DND-41 (cell line): Measurements from ENCODE around the gene UCK2.
"Not testable (repeated sequence)": the region's sequence is repeated elsewhere in the genome, so short reads cannot be mapped to it uniquely, and the experiment has no call there.

Experiments used
- ATAC-seq: fragments of 200-7000 bp; cut with Tn5 transposase; 3 replicates; pipeline ENCODE4 v1.9.1; 2021; ENCODE audit warnings: low read depth; ENCODE audit not compliant: insufficient read depth
- DNase-seq: peaks from one replicate; pipeline ENCODE4 v3.0.0-alpha.2; 2020
- H2AFZ ChIP-seq: 2 replicates; pipeline ENCODE4 v1.6.0; 2012; ENCODE audit warnings: low read depth, low read length
- H3K27ac ChIP-seq: 2 replicates; pipeline ENCODE4 v1.5.1; 2012; ENCODE audit warnings: low read length, inconsistent platforms
- H3K27me3 ChIP-seq: fragments of 200-600 bp; sonication (generic); 2 replicates; pipeline ENCODE4 v1.6.0; 2012; ENCODE audit warnings: low read length, mild to moderate bottlenecking, inconsistent platforms; ENCODE audit not compliant: insufficient read depth, poor library complexity
- H3K36me3 ChIP-seq: 2 replicates; pipeline ENCODE4 v1.5.1; 2012; ENCODE audit warnings: low read length, inconsistent platforms; ENCODE audit not compliant: insufficient read depth
- H3K4me1 ChIP-seq: 2 replicates; pipeline ENCODE4 v1.5.1; 2012; ENCODE audit warnings: mild to moderate bottlenecking, low read length; ENCODE audit not compliant: insufficient read depth
- H3K4me2 ChIP-seq: 2 replicates; pipeline ENCODE4 v1.6.0; 2012; ENCODE audit warnings: mild to moderate bottlenecking, moderate library complexity, low read length, inconsistent platforms; ENCODE audit not compliant: insufficient read depth
- H3K4me3 ChIP-seq, 2 experiments: fragments of 200-600 bp in 1 of 2; shearing (Covaris generic) in 1 of 2; 2 replicates each; pipeline ENCODE4 v1.5.1; 2012 to 2016; ENCODE audit warnings: inconsistent platforms in 2 of 2, low read length in 2 of 2, mild to moderate bottlenecking in 2 of 2, low read depth in 1 of 2, moderate library complexity in 1 of 2
- H3K79me2 ChIP-seq: 2 replicates; pipeline ENCODE4 v1.6.0; 2012; ENCODE audit warnings: low read length, inconsistent platforms; ENCODE audit not compliant: insufficient read depth
- H3K9ac ChIP-seq: 2 replicates; pipeline ENCODE4 v1.6.0; 2012; ENCODE audit warnings: low read depth, mild to moderate bottlenecking, inconsistent platforms, low read length, moderate library complexity
- H3K9me3 ChIP-seq: 2 replicates; pipeline ENCODE4 v1.5.1; 2012; ENCODE audit warnings: low read length, moderate library complexity, mild to moderate bottlenecking, inconsistent platforms; ENCODE audit not compliant: insufficient read depth, severe bottlenecking
- H4K20me1 ChIP-seq: 2 replicates; pipeline ENCODE4 v1.6.0; 2012; ENCODE audit warnings: low read length; ENCODE audit not compliant: insufficient read depth
- EZH2 ChIP-seq: IDR thresholded peaks from 3 replicates; pipeline ENCODE4 v1.6.1; 2012; ENCODE audit warnings: borderline replicate concordance, low read depth, mild to moderate bottlenecking, moderate library complexity, low read length, inconsistent platforms; ENCODE audit not compliant: severe bottlenecking
- TF ChIP-seq, protein P1 (sequence below): IDR thresholded peaks from 2 replicates; pipeline ENCODE4 v1.5.1; 2012; ENCODE audit warnings: borderline replicate concordance, low read length, moderate library complexity, mild to moderate bottlenecking; ENCODE audit not compliant: poor library complexity, severe bottlenecking; ENCODE audit errors: extremely low read depth

Gene UCK2

DNA sequence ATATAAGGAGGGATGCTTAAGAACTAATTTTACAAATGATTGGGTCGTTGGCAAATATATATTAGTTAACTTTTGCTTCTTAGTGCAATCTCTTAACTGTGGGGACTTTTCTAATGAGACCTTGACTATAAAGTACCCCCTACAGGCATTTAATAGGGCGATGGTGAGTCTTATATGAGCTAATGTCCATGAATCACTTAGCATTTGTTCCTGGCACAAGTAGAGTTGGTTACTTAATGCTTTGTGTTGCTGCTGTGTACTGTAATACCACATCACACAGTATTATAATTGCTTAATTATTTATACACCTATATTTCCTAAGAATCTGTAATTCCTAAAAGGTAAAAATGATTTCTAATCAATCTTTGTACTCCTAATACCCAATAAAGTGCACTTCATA, 33.5 kb upstream of the UCK2 start:
- Histone ChIP-seq H3K27ac (no peak overlapping the region), H3K4me1 (no peaks in the 10 kb centered on the region), H3K36me3 (no peaks in the 10 kb centered on the region), H3K9ac (no peak overlapping the region), H3K79me2 (no peaks in the 10 kb centered on the region), H2AFZ (no peak overlapping the region), H3K4me3 (no peak overlapping the region), H4K20me1 (no peaks in the 10 kb centered on the region), H3K9me3 (no peaks in the 10 kb centered on the region), H3K4me2 (no peak overlapping the region), H3K27me3 (no peaks in the 10 kb centered on the region)
- no peak for ATAC-seq
- DNase-seq = no peak
- TF ChIP-seq EZH2 = no peak
- TF ChIP-seq, protein P1, sequence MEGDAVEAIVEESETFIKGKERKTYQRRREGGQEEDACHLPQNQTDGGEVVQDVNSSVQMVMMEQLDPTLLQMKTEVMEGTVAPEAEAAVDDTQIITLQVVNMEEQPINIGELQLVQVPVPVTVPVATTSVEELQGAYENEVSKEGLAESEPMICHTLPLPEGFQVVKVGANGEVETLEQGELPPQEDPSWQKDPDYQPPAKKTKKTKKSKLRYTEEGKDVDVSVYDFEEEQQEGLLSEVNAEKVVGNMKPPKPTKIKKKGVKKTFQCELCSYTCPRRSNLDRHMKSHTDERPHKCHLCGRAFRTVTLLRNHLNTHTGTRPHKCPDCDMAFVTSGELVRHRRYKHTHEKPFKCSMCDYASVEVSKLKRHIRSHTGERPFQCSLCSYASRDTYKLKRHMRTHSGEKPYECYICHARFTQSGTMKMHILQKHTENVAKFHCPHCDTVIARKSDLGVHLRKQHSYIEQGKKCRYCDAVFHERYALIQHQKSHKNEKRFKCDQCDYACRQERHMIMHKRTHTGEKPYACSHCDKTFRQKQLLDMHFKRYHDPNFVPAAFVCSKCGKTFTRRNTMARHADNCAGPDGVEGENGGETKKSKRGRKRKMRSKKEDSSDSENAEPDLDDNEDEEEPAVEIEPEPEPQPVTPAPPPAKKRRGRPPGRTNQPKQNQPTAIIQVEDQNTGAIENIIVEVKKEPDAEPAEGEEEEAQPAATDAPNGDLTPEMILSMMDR = no peak

DNA sequence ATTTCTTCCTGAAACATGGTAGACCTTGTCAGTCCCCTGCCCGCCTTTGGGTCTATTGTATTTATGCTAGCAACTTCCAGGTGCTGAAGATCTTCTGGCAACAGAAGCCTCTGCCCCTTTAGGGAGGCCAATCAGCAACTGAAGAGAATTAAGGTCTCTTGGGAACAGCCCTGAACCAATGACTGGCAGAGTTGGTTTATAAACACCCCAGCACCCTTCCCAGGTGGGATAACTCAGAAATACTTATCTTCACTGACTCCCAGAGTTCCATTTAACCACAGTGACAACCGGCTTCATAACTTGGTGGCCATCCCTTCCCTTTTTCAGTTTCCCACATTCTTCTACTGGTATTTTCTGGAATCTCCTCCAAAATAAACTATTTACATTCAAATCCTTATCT, 31.5 kb upstream of the UCK2 start:
- H3K4me1 ChIP-seq = no peaks in the 10 kb centered on the region
- ATAC-seq (no peak), DNase-seq (no peak)
- no peaks in the 10 kb centered on the region for H3K27me3 ChIP-seq
- no peak overlapping the region for H2AFZ ChIP-seq
- H4K20me1 ChIP-seq = no peaks in the 10 kb centered on the region
- no peak overlapping the region for H3K4me2 ChIP-seq
- no peaks in the 10 kb centered on the region for H3K36me3 ChIP-seq
- H3K79me2 ChIP-seq = no peaks in the 10 kb centered on the region
- no peak overlapping the region for H3K4me3 ChIP-seq
- H3K9me3 ChIP-seq = no peaks in the 10 kb centered on the region
- H3K27ac ChIP-seq = no peak overlapping the region
- no peak overlapping the region for H3K9ac ChIP-seq
- TF ChIP-seq, protein P1 = no peak
- TF ChIP-seq EZH2 = no peak

DNA sequence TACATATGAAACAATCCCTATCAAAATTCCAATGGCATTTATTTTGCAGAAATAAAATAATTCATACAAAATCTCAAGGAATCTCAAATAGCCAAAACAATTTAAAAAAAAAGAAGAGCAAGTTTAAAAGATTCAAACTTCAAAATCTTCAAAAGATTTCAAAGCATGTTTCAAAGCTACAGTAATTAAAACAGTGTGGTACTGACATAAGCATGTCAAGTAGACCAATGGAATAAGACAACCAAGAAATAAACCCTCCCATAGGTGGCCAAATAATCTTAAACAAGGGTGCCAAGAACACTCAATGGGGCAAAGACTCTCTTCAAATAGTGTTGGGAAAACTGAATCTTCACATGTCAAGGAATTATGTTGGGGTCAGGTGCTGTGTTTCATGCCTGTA, 28.0 kb upstream of the UCK2 start:
- no peaks in the 10 kb centered on the region for H3K36me3 ChIP-seq
- no peak overlapping the region for H3K4me2 ChIP-seq
- no peaks in the 10 kb centered on the region for H3K27me3 ChIP-seq
- DNase-seq (no peak), ATAC-seq (no peak)
- no peak overlapping the region for H3K27ac ChIP-seq
- no peaks in the 10 kb centered on the region for H3K9me3 ChIP-seq
- no peaks in the 10 kb centered on the region for H4K20me1 ChIP-seq
- H2AFZ ChIP-seq = no peak overlapping the region
- H3K4me3 ChIP-seq = no peak overlapping the region
- H3K79me2 ChIP-seq = no peaks in the 10 kb centered on the region
- TF ChIP-seq, protein P1 = no peak
- TF ChIP-seq EZH2 = no peak
- no peaks in the 10 kb centered on the region for H3K4me1 ChIP-seq
- H3K9ac ChIP-seq = no peak overlapping the region

DNA sequence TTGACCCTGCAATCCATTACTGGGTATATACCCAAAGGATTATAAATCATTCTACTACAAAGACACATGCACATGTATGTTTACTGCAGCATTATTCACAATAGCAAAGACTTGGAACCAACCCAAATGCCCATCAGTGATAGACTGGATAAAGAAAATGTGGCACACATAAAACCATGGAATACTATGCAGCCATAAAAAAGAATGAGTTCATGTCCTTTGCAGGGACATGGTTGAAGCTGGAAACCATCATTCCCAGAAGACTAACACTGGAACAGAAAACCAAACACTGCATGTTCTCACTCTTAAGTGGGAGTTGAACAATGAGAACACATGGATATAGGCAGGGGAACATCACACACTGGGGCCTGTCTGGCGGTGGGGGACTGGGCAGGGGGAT, 22.9 kb upstream of the UCK2 start:
- not testable (repeated sequence) for DNase-seq, H3K9me3 ChIP-seq, H3K4me1 ChIP-seq, H4K20me1 ChIP-seq, H3K36me3 ChIP-seq, H2AFZ ChIP-seq, H3K27me3 ChIP-seq, H3K4me2 ChIP-seq, H3K79me2 ChIP-seq, H3K4me3 ChIP-seq, H3K27ac ChIP-seq, ATAC-seq, H3K9ac ChIP-seq
